Measurements from ENCODE around the gene KLHL21.

KLHL21 gene

GRCh38 chr1:6547301-6547700, 55.4 kb downstream of the KLHL21 start:
- peak; percentile 33 for DNase-seq (ENCODE audit: low read depth)
- H3K4me3 ChIP-seq (ENCODE audit: control insufficient read depth, low read depth, low read length) = no peak overlapping the region
- no peak for TF ChIP-seq CTCF (conservative IDR thresholded peaks at IDR 0.05; ENCODE audit: control insufficient read depth, insufficient read depth, low read depth, low read length)

GRCh38 chr1:6546326-6546725, 56.3 kb downstream of the KLHL21 start:
- no peak for DNase-seq (ENCODE audit: low read depth)
- no peak overlapping the region for H3K4me3 ChIP-seq (ENCODE audit: control insufficient read depth, low read depth, low read length)
- no peak for TF ChIP-seq CTCF (conservative IDR thresholded peaks at IDR 0.05; ENCODE audit: control insufficient read depth, insufficient read depth, low read depth, low read length)

- DNase-seq (ENCODE audit: low read depth) = peak; percentile 31
- no peak overlapping the region for H3K4me3 ChIP-seq (ENCODE audit: control insufficient read depth, low read depth, low read length)
- no peak for TF ChIP-seq CTCF (conservative IDR thresholded peaks at IDR 0.05; ENCODE audit: control insufficient read depth, insufficient read depth, low read depth, low read length)
These were observed 57.2 kb downstream of the KLHL21 start for GRCh38 chr1:6545276-6546112.

GRCh38 chr1:6544831-6545230, 57.8 kb downstream of the KLHL21 start:
- peak; percentile 76 for DNase-seq (ENCODE audit: low read depth)
- no peak for TF ChIP-seq CTCF (conservative IDR thresholded peaks at IDR 0.05; ENCODE audit: control insufficient read depth, insufficient read depth, low read depth, low read length)
- no peak overlapping the region for H3K4me3 ChIP-seq (ENCODE audit: control insufficient read depth, low read depth, low read length)

Measured in fibroblast of mammary gland (primary cell).